Medulla oblongata (tissue), 1 donor: ENCODE measurements around the gene MED10.

ENCODE experiments used
- DNase-seq: peaks from one replicate; pipeline ENCODE4 v3.0.0-alpha.2; 2015; ENCODE audit errors: extremely low spot score

MED10 gene

GRCh38 chr5:6377905-6378765 is at the start of gene MED10:
Gene MED10 (minus strand): TSS chr5:6378547. CDS start chr5:6378483, 64 bp downstream.
- peak; percentile 92 for DNase-seq

GRCh38 chr5:6427694-6428093 is 49.3 kb upstream of the MED10 start:
- no peak for DNase-seq

DNA sequence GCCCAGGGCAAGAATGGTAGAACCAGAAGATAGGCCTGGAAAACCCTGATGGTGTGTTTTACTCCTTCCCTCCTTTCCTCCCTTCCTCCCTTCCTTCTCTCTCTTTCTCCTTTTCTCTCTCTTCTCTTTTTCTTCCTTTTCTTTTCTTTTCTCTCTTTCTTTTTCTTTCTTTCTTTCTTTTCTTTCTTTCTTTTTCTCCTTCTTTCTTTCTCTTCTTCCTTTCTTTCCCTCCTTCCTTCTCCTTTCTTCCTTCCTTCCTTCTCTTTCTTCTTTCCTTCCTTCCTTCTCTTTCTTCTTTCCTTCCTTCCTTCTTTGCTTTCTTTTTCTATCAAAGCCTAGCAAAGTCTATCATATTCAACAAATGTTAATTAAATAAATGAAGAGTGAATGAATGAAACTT is 46.4 kb upstream of the MED10 start:
- no peak for DNase-seq

GRCh38 chr5:6424110-6424659 is 45.8 kb upstream of the MED10 start:
- no peak for DNase-seq

- no peak for DNase-seq
Measured at GRCh38 chr5:6423327-6424109, 45.2 kb upstream of the MED10 start.

DNA sequence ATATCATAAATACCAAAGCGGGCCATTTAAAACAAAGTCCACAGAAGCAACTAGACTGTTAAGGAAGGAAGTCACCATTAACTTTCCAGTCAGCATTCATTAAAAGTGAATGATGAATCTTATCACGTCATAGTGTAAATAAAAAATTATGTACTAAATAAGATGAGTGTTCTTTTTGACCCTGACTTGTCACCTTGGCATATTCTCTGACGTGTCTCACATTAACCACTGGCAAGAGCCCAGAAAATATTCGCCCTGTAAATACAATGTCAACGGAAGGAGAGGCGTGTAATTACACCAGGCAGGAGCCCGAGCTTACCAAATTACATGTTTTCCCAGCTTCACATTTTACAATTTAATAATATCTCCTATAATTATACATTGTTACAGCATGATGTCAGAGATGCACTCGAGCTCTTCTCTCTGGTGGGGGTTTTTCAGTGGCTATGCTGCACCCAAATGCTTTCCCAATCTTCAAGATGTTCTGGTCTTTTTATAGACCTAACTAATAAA is 41.0 kb upstream of the MED10 start:
- DNase-seq: no peak

GRCh38 chr5:6418679-6419276 is 40.4 kb upstream of the MED10 start:
- DNase-seq: no peak

- no peak for DNase-seq
Measured at GRCh38 chr5:6417657-6418056, 39.3 kb upstream of the MED10 start.

DNA sequence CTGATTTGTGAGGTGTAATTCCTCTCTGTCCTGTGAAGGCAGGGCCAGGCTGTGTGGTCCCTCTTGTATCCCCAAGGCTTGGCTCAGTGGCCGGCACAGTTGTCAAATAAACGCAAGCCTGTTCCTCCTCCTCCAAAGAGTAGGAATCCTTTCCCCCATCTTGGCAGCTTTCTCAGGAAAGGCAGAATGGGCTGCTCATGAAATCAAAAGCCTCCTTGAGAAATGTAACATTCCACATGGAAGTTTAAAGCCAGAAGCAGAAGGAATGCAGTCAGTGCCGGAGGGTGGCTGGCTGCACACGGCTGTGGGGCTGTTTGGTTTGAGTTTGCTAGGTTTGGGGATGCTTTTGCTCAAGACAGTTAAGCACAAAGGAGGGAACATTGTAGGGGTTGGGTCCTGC is 34.5 kb upstream of the MED10 start:
- DNase-seq: no peak

DNA sequence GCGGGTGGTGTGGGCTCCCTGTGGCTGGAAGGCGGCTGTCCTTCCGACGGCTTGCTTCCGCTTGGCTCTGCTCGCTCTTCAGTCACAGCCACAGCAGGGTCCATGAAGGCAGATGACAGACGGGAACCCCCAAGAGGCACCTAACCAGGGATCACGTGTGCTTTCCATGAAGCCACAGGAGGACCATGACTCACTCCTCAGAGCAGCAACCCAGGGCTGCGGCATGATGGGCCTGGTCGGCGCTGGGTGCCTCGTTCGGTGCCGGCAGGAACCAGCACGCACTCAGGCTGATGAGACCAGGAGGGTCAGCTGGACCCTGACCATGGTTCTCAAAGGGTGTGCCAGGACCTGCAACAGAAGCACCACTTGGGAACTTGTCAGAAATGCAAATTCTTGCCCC is 32.8 kb upstream of the MED10 start:
- DNase-seq: no peak

GRCh38 chr5:6410421-6410820 is 32.1 kb upstream of the MED10 start:
- no peak for DNase-seq

GRCh38 chr5:6408627-6409446 is 30.5 kb upstream of the MED10 start:
- DNase-seq: no peak

- no peak for DNase-seq
Measured at GRCh38 chr5:6408260-6408596, 29.9 kb upstream of the MED10 start.

DNA sequence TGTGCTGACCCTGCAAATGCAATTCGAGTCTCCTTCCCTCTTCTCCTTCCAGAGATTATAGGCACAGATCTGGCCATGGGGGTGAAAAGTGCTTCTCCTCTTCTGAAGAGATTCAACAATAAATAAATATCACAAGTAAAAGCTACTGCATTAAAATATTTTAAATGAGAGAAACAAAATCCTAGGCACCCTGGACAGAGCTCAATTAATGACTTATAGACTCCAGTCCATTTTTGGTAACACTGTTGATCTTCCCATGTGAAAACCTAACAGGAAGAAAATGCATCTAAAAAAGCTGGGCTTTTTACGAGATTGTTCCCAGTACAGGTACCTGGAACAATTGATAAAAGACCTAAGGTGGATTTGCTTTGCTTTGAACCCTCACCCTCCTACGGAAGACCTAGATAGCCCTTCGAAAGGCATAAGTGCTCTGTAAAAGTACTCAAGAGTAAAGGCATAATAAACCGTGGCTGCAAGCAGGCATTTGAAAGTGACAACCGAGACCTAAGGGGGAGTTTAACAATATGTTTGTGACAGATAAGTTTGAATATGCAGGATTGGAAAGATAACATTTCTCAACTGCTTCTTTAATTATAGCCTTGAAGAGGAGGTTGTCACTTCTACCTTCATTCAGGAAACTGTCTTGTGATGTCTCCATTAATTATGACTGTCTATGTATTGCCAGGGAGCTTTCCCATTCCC is 29.4 kb upstream of the MED10 start:
- DNase-seq: no peak

DNA sequence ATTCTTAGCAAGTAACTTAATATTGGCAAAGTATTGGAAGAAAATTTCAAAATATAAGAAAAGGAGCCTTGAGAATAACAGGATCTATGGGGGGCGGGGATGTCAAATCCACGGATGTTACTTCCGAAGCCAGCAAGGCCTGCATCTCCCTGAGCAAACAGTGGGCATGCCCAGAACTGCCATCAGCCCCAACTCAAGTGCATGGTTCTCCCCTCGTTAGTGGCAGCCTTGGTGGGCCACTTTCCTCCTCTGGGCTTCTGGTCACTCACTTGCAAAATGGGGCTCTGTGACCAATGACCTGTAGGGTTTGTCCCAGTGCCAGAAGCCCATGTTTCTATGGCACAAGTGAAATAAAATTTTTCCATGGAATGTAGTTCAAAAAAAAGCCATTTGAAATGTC is 27.2 kb upstream of the MED10 start:
- no peak for DNase-seq

DNA sequence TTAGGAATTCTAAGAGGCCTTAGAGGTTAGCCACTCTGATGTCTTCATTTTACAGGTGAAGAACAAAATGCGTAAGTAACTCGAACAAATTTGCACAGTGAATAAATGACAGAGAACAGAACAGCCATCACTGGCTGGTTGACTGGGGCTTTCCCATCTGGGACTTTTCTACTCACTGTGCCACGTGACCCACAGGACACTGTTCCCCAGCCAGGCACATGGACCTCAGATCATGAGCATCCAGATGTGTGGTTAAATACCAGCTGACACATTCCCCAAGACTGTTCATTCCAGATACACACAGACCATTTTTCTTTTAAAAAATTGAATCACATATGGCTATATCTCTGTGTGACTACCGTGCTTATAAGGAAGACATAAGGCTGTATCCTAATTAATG is 25.8 kb upstream of the MED10 start:
- no peak for DNase-seq

DNA sequence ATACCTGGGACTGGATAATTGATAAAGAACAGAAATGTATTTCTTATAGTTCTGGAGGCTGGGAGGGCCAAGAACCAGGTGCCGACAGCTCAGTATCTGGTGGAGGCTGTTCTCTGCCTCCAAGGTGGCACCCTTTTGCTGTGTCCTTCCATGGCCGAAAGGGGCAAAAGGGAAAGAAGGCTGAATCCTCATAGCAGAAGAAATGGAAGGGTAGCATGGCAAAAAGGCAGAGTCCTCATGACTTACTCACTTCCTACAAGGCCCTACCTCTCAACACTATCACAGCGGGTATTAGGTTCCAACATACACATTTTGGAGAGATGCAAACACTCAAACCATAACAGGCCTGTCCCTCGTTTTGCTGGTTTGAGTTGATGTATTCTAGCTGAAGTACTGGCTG is 25.1 kb upstream of the MED10 start:
- DNase-seq: no peak

DNA sequence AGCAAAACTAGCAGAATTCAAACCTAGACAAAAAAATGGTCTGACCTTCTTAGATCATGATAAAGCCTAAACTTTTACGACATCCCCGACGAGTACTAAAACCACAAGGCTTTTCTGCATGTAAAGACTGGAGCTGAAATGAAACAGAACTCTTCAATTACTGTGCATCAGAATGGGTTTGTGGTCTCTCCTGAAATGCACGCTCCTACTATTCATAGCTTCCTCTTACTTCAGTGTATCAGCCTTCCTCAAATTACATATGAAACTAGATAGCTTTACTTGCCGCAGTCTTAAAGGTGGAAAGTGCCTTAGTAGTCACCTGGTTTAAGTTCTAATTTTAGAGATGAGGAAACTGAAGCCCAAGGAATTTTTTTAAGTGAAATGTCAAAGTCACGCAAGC is 24.6 kb upstream of the MED10 start:
- no peak for DNase-seq

DNA sequence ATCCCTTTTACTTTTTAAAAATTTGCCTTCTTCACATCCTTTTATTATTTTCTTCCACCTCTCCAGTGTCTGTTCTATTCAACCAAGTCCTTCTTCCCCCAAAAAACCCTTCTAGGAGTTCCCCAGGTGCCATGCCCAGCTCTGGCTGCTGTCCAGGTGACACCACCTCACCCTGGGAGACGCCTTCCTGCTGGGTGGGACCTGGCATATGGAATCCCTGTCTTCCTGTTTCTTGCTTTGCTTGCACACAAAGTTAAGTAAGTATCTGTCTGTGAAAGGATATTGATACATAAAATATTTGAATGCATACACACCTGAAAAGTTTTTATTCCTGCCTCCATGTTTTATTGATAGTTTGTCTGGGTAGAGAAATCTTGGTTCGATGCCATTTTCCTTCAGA is 23.1 kb upstream of the MED10 start:
- DNase-seq: no peak

DNA sequence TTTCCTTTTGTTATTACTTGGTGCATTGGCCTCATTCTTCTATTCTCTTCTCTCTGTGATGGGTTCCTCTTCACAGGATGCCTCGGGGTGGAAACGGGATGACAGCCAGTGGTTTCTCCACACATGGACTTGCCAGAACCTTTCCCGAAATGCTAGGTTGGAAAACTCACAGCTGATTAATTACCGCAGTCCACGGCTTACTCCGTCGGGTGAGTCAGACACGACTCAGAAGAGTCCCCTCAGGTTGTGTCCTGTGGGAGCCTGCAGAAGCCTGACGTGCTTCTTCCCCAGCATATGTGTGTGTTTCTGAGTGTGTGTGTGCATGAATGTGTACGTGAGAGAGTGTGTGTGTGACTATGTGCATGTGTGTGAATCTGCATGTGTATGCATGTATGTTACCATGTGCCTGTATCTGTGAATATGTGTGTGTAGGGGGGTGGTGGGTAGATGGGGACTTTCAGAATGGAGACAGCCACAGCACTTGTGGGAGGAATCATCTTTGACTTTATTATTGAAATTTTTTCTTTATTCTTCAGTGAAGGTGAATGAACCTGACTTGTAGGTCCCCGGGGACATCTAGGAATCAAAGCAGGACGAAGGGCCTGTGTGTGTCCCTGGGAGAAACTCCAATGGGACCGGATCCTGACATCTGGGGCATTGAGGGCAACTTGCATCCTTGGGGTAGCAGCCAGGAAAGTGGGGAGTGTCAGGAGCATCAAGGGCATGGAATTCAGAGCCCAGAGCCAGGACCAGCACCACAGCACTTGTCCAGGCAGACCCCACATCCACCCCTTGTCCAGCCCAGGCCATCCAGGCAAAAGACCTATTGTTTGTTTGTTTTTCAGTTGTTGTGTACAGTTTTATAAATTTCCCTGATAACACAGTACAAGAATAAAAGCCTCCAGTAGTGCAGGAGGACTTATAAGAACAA is 21.9 kb upstream of the MED10 start:
- DNase-seq: no peak
